ENCODE results near the gene PEX5. TPM values are rescaled to one million over a fixed set of nuclear protein-coding genes. Genes with fewer than 3 reads are reported as not detected.
A peak's percentile ranks its signal among the peaks of the same experiment; 100 is the strongest.
"Not testable (repeated sequence)": the region's sequence is repeated elsewhere in the genome, so short reads cannot be mapped to it uniquely, and the experiment has no call there.

PEX5 gene
- total RNA-seq, 1 donor from 2014 or later = 20.2 TPM

DNA sequence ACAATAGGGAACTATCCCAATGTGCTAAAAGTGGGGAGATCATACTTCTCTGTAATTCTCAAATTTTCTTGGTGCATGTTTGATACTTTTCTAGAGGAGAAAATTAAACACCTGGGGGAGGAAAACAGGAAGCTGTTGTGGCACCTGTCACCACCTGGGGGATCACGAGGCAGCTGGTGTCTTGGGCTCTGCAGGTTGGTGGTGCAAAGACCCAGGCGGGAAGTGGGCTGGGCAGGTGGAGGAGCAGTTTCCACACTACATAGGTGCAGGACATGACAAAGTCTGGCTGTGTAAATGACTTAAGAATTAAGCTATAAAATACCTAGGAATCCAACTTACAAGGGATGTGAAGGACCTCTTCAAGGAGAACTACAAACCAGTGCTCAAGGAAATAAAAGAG, 23.2 kb downstream of the PEX5 start:
- no peak for DNase-seq (ENCODE audit: low spot score)
- H3K79me2 ChIP-seq (ENCODE audit: low read depth) = no peaks in the 10 kb centered on the region
- TF ChIP-seq EZH2phosphoT487 (IDR thresholded peaks at IDR 0.05) = no peak
- TF ChIP-seq, protein P1, sequence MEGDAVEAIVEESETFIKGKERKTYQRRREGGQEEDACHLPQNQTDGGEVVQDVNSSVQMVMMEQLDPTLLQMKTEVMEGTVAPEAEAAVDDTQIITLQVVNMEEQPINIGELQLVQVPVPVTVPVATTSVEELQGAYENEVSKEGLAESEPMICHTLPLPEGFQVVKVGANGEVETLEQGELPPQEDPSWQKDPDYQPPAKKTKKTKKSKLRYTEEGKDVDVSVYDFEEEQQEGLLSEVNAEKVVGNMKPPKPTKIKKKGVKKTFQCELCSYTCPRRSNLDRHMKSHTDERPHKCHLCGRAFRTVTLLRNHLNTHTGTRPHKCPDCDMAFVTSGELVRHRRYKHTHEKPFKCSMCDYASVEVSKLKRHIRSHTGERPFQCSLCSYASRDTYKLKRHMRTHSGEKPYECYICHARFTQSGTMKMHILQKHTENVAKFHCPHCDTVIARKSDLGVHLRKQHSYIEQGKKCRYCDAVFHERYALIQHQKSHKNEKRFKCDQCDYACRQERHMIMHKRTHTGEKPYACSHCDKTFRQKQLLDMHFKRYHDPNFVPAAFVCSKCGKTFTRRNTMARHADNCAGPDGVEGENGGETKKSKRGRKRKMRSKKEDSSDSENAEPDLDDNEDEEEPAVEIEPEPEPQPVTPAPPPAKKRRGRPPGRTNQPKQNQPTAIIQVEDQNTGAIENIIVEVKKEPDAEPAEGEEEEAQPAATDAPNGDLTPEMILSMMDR (IDR thresholded peaks at IDR 0.05) = no peak
- no peak for TF ChIP-seq EZH2 (IDR thresholded peaks at IDR 0.05)
- H3F3A ChIP-seq (ENCODE audit: low read depth) = no peaks in the 10 kb centered on the region
- H3K36me3 ChIP-seq = peaks cover 3% of the 10 kb centered on the region
- H3K27ac ChIP-seq = no peak overlapping the region
- peaks cover 9% of the 10 kb centered on the region for H3K27me3 Mint-ChIP-seq (ENCODE audit: insufficient read depth, low read depth)
- H3K4me1 ChIP-seq = no peaks in the 10 kb centered on the region
- no peak overlapping the region for H2AFZ ChIP-seq (replicated peaks)
- no peaks in the 10 kb centered on the region for H4K20me1 ChIP-seq (ENCODE audit: low read depth)
- H3K4me2 ChIP-seq = no peak overlapping the region
- no peaks in the 10 kb centered on the region for H3K27me3 ChIP-seq
- no peak overlapping the region for H3K9ac ChIP-seq
- H3K36me3 Mint-ChIP-seq = peaks cover 38% of the 10 kb centered on the region
- peaks cover 11% of the 10 kb centered on the region for H3K9me3 Mint-ChIP-seq
- no peak overlapping the region for H3K27ac Mint-ChIP-seq
- H3K4me1 Mint-ChIP-seq = no peaks in the 10 kb centered on the region
- H3K9me3 ChIP-seq (ENCODE audit: low read depth) = no peaks in the 10 kb centered on the region
- H3K4me3 ChIP-seq = no peak overlapping the region
- H3K4me3 Mint-ChIP-seq = no peak overlapping the region

DNA sequence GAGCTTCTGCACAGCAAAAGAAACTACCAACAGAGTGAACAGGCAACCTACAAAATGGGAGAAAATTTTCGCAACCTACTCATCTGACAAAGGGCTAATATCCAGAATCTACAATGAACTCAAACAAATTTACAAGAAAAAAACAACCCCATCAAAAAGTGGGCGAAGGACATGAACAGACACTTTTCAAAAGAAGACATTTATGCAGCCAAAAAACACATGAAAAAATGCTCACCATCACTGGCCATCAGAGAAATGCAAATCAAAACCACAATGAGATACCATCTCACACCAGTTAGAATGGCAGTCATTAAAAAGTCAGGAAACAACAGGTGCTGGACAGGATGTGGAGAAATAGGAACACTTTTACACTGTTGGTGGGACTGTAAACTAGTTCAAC, 24.3 kb downstream of the PEX5 start:
- Mint-ChIP-seq H3K36me3 (peaks cover 29% of the 10 kb centered on the region), H3K9me3 (peaks cover 11% of the 10 kb centered on the region)
- not testable (repeated sequence) for H4K20me1 ChIP-seq (ENCODE audit: low read depth); H3K9me3 ChIP-seq (ENCODE audit: low read depth); H3K27ac ChIP-seq; H3K4me3 Mint-ChIP-seq; H3K9ac ChIP-seq; DNase-seq (ENCODE audit: low spot score); H3K79me2 ChIP-seq (ENCODE audit: low read depth); H3K27ac Mint-ChIP-seq; H3K4me3 ChIP-seq; H3K27me3 ChIP-seq; H3F3A ChIP-seq (ENCODE audit: low read depth); H2AFZ ChIP-seq (replicated peaks); H3K4me2 ChIP-seq; H3K36me3 ChIP-seq; H3K4me1 ChIP-seq; H3K4me1 Mint-ChIP-seq; H3K27me3 Mint-ChIP-seq (ENCODE audit: insufficient read depth, low read depth)

DNA sequence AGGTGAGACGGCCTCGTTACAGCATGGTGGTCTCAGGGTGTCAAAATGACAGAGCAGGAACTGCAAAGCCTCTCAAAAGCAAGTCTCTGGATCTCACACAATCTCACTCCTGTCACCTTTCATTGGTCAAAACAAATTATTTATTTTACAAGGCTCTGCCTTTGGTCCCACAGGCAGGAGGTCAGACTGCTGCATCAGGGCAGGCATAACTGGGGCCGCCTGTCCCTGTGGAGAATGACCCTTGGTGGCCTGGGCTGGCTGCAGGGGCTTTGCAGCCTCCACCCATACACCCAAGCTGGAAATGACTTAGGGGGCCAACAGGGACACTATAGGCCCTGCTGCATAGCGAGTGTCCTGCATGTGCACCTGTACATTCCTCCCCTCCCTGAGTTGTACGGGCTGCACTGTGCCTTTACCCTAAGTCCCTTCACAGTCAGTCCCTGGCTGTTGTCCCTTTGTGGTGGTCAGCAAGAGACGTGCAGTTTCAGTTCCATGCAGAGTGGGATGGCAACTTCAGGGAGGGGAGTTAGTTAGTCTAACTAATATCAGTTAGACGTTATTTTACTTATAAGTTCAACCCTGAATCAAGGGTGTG, 28.1 kb downstream of the PEX5 start:
- Mint-ChIP-seq H3K36me3 (peaks cover 3% of the 10 kb centered on the region), H3K4me3 (no peak overlapping the region), H3K27ac (no peak overlapping the region), H3K27me3 (ENCODE audit: insufficient read depth, low read depth) (no peaks in the 10 kb centered on the region), H3K9me3 (peaks cover 3% of the 10 kb centered on the region), H3K4me1 (no peaks in the 10 kb centered on the region)
- Histone ChIP-seq H3K27me3 (no peaks in the 10 kb centered on the region), H3K9ac (no peak overlapping the region), H3K27ac (no peak overlapping the region), H2AFZ (replicated peaks) (no peak overlapping the region), H3K4me3 (no peak overlapping the region), H3K79me2 (ENCODE audit: low read depth) (no peaks in the 10 kb centered on the region), H3K36me3 (no peaks in the 10 kb centered on the region), H3K4me2 (no peak overlapping the region), H4K20me1 (ENCODE audit: low read depth) (no peaks in the 10 kb centered on the region), H3K9me3 (ENCODE audit: low read depth) (no peaks in the 10 kb centered on the region), H3F3A (ENCODE audit: low read depth) (no peaks in the 10 kb centered on the region), H3K4me1 (no peaks in the 10 kb centered on the region)
- TF ChIP-seq, protein P1 (IDR thresholded peaks at IDR 0.05) = no peak
- TF ChIP-seq EZH2 (IDR thresholded peaks at IDR 0.05) (no peak), EZH2phosphoT487 (IDR thresholded peaks at IDR 0.05) (no peak)
- no peak for DNase-seq (ENCODE audit: low spot score)

DNA sequence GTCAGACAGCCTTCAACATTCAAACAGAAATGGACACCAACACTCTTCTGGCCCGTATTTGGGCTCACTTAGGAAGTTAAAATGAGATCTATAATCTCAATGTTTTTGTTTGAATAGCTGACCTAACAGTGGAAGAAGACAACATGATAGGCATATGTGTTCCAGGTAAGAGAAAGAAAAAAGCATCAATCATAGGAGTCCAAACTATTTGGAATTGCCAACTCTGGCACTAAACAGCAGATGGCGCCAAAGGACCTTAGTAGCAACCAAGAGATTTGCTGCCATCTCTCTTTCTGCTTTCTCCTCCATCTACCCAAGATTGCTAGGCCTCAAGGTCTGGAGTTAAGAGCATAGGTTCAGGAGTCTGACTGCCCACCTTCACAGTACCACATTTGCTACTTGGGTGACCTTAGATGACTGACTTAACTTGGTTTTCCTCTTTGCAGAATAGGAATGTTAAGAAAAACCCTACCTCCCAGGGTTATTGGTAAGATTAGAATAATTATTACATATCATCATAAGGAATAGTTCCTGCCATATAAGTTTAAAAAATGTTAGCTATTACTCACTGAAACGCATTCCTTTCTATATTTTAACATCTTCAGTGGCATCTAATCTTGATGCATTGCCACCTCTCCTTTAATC, 30.2 kb downstream of the PEX5 start:
- Mint-ChIP-seq H3K27ac (no peak overlapping the region), H3K27me3 (ENCODE audit: insufficient read depth, low read depth) (no peaks in the 10 kb centered on the region), H3K36me3 (no peaks in the 10 kb centered on the region), H3K9me3 (no peaks in the 10 kb centered on the region), H3K4me1 (no peaks in the 10 kb centered on the region), H3K4me3 (no peak overlapping the region)
- no peaks in the 10 kb centered on the region for H3K79me2 ChIP-seq (ENCODE audit: low read depth)
- no peaks in the 10 kb centered on the region for H3K36me3 ChIP-seq
- H3K9me3 ChIP-seq (ENCODE audit: low read depth) = no peaks in the 10 kb centered on the region
- no peaks in the 10 kb centered on the region for H4K20me1 ChIP-seq (ENCODE audit: low read depth)
- no peak overlapping the region for H3K27ac ChIP-seq
- H3K4me1 ChIP-seq = no peaks in the 10 kb centered on the region
- no peak overlapping the region for H3K9ac ChIP-seq
- H3K4me3 ChIP-seq = no peak overlapping the region
- no peak overlapping the region for H2AFZ ChIP-seq (replicated peaks)
- H3F3A ChIP-seq (ENCODE audit: low read depth) = no peaks in the 10 kb centered on the region
- TF ChIP-seq, protein P1 (IDR thresholded peaks at IDR 0.05) = peak; percentile 96
- no peak for TF ChIP-seq EZH2phosphoT487 (IDR thresholded peaks at IDR 0.05)
- H3K27me3 ChIP-seq = no peaks in the 10 kb centered on the region
- H3K4me2 ChIP-seq = no peak overlapping the region
- peak; percentile 90 for DNase-seq (ENCODE audit: low spot score)

Measured in neural progenitor cell (in vitro differentiated cells).